ENCODE results near the gene ZNF582. TPM values are rescaled to one million over a fixed set of nuclear protein-coding genes. Genes with fewer than 3 reads are reported as not detected.
"Not testable (repeated sequence)": the region's sequence is repeated elsewhere in the genome, so short reads cannot be mapped to it uniquely, and the experiment has no call there.

ZNF582 gene
- total and polyA plus RNA-seq, 4 donors: 2.5 to 4.4 (median 3.0) TPM

- Histone ChIP-seq H3K9ac (ENCODE audit: insufficient read depth in 1 of 2, low read length in 2 of 2) (no peak overlapping the region), H3K36me3 (ENCODE audit: control insufficient read depth in 4 of 4, insufficient read depth in 4 of 4, low read length in 4 of 4) (no peaks in the 10 kb centered on the region), H3K9me3 (ENCODE audit: control insufficient read depth in 4 of 4, insufficient read depth in 3 of 4, low read length in 3 of 4) (peaks cover 0 to 5% (median 0%) of the 10 kb centered on the region in 4 donors), H3K27ac (ENCODE audit: low read depth in 1 of 2, low read length in 1 of 2) (no peak overlapping the region), H3K4me3 (no peak overlapping the region), H3K4me1 (ENCODE audit: control insufficient read depth in 5 of 5, insufficient read depth in 5 of 5, low read length in 5 of 5) (no peaks in the 10 kb centered on the region), H3K27me3 (ENCODE audit: control insufficient read depth in 3 of 3, insufficient read depth in 3 of 3, low read length in 2 of 3) (no peaks in the 10 kb centered on the region)
- ATAC-seq (ENCODE audit: insufficient read depth, low FRiP score) (no peak), DNase-seq (no peak)
- TF ChIP-seq, protein P1, sequence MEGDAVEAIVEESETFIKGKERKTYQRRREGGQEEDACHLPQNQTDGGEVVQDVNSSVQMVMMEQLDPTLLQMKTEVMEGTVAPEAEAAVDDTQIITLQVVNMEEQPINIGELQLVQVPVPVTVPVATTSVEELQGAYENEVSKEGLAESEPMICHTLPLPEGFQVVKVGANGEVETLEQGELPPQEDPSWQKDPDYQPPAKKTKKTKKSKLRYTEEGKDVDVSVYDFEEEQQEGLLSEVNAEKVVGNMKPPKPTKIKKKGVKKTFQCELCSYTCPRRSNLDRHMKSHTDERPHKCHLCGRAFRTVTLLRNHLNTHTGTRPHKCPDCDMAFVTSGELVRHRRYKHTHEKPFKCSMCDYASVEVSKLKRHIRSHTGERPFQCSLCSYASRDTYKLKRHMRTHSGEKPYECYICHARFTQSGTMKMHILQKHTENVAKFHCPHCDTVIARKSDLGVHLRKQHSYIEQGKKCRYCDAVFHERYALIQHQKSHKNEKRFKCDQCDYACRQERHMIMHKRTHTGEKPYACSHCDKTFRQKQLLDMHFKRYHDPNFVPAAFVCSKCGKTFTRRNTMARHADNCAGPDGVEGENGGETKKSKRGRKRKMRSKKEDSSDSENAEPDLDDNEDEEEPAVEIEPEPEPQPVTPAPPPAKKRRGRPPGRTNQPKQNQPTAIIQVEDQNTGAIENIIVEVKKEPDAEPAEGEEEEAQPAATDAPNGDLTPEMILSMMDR (IDR thresholded peaks at IDR 0.05; ENCODE audit: control extremely low read depth, extremely low read depth): no peak
Measured at GRCh38 chr19:56341948-56342347, 51.4 kb downstream of the ZNF582 start.

- WGBS, 2 donors: 64 to 92% methylated on average over 7 to 8 of the region's 10 CpGs
- not testable (repeated sequence) for H3K9ac ChIP-seq (ENCODE audit: insufficient read depth in 1 of 2, low read length in 2 of 2); DNase-seq; H3K36me3 ChIP-seq (ENCODE audit: control insufficient read depth in 4 of 4, insufficient read depth in 4 of 4, low read length in 4 of 4); H3K27me3 ChIP-seq (ENCODE audit: control insufficient read depth in 3 of 3, insufficient read depth in 3 of 3, low read length in 2 of 3); H3K4me1 ChIP-seq (ENCODE audit: control insufficient read depth in 5 of 5, insufficient read depth in 5 of 5, low read length in 5 of 5); ATAC-seq (ENCODE audit: insufficient read depth, low FRiP score); H3K4me3 ChIP-seq; H3K27ac ChIP-seq (ENCODE audit: low read depth in 1 of 2, low read length in 1 of 2); H3K9me3 ChIP-seq (ENCODE audit: control insufficient read depth in 4 of 4, insufficient read depth in 3 of 4, low read length in 3 of 4)
Measured at GRCh38 chr19:56339031-56339430, 54.3 kb downstream of the ZNF582 start.

DNA sequence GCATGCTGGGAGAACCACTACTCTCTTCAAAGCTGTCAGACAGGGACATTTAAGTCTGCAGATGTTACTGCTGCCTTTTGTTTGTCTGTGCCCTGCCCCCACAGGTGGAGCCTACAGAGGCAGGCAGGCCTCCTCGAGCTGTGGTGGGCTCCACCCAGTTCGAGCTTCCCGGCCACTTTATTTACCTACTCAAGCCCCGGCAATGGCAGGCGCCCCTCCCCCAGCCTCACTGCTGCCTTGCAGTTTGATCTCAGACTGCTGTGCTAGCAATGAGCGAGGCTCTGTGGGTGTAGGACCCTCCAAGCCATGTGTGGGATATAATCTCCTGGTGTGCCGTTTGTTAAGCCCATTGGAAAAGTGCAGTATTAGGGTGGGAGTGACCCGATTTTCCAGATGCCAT lies 56.3 kb downstream of the ZNF582 start:
- WGBS, 2 donors: 83 to 94% methylated on average over 8 of the region's 8 CpGs
- not testable (repeated sequence) for H3K9me3 ChIP-seq (ENCODE audit: control insufficient read depth in 4 of 4, insufficient read depth in 3 of 4, low read length in 3 of 4); DNase-seq; H3K4me1 ChIP-seq (ENCODE audit: control insufficient read depth in 5 of 5, insufficient read depth in 5 of 5, low read length in 5 of 5); H3K4me3 ChIP-seq; ATAC-seq (ENCODE audit: insufficient read depth, low FRiP score); H3K27ac ChIP-seq (ENCODE audit: low read depth in 1 of 2, low read length in 1 of 2); H3K27me3 ChIP-seq (ENCODE audit: control insufficient read depth in 3 of 3, insufficient read depth in 3 of 3, low read length in 2 of 3); H3K36me3 ChIP-seq (ENCODE audit: control insufficient read depth in 4 of 4, insufficient read depth in 4 of 4, low read length in 4 of 4); H3K9ac ChIP-seq (ENCODE audit: insufficient read depth in 1 of 2, low read length in 2 of 2)

GRCh38 chr19:56335371-56335770 lies 58.0 kb downstream of the ZNF582 start:
- H3K27ac ChIP-seq (ENCODE audit: low read depth in 1 of 2, low read length in 1 of 2); H3K36me3 ChIP-seq (ENCODE audit: control insufficient read depth in 4 of 4, insufficient read depth in 4 of 4, low read length in 4 of 4); H3K9ac ChIP-seq (ENCODE audit: insufficient read depth in 1 of 2, low read length in 2 of 2); H3K4me3 ChIP-seq; H3K27me3 ChIP-seq (ENCODE audit: control insufficient read depth in 3 of 3, insufficient read depth in 3 of 3, low read length in 2 of 3); DNase-seq; ATAC-seq (ENCODE audit: insufficient read depth, low FRiP score); H3K4me1 ChIP-seq (ENCODE audit: control insufficient read depth in 5 of 5, insufficient read depth in 5 of 5, low read length in 5 of 5); H3K9me3 ChIP-seq (ENCODE audit: control insufficient read depth in 4 of 4, insufficient read depth in 3 of 4, low read length in 3 of 4): not testable (repeated sequence)

DNA sequence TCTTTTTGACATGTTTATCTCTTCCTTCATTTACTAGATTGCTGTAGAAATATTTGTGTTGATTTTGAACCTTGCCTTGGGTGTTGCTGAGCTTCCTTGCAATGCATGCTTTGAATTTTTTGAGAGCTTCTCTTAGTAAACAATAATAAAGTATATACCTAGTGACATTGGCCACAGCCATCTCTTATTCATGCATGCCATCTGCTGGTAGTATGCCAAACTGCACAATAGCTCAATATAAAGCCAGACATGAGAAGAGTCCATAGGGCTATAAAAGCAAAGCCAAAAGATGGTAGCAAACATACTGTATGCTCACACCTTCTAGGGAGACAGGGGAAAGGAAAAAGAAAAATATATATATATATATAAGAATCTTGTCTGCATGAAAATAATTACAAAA lies 59.8 kb downstream of the ZNF582 start:
- H3K36me3 ChIP-seq (ENCODE audit: control insufficient read depth in 4 of 4, insufficient read depth in 4 of 4, low read length in 4 of 4): no peaks in the 10 kb centered on the region
- peak; percentile 23 to 48 (median 39) for DNase-seq
- H3K27ac ChIP-seq (ENCODE audit: low read depth in 1 of 2, low read length in 1 of 2): no peak overlapping the region
- TF ChIP-seq, protein P1 (IDR thresholded peaks at IDR 0.05; ENCODE audit: control extremely low read depth, extremely low read depth): peak; percentile 79
- H3K9me3 ChIP-seq (ENCODE audit: control insufficient read depth in 4 of 4, insufficient read depth in 3 of 4, low read length in 3 of 4): peaks cover 0 to 6% (median 2%) of the 10 kb centered on the region in 4 donors
- no peaks in the 10 kb centered on the region for H3K27me3 ChIP-seq (ENCODE audit: control insufficient read depth in 3 of 3, insufficient read depth in 3 of 3, low read length in 2 of 3)
- no peak overlapping the region for H3K4me3 ChIP-seq
- no peak overlapping the region for H3K9ac ChIP-seq (ENCODE audit: insufficient read depth in 1 of 2, low read length in 2 of 2)
- no peak for ATAC-seq (ENCODE audit: insufficient read depth, low FRiP score)
- H3K4me1 ChIP-seq (ENCODE audit: control insufficient read depth in 5 of 5, insufficient read depth in 5 of 5, low read length in 5 of 5): no peaks in the 10 kb centered on the region

Other genes starting within 250 kb of the ZNF582 start
- not detected for gene GALP, start 217.5 kb downstream of the ZNF582 start, total RNA-seq
- not detected for gene GALP, start 217.5 kb downstream of the ZNF582 start, polyA plus RNA-seq
- not detected for gene ZSCAN5B, start 195.8 kb downstream of the ZNF582 start, total RNA-seq
- gene ZSCAN5B, start 195.8 kb downstream of the ZNF582 start, polyA plus RNA-seq: under 1 TPM; 0.05 to 0.08 TPM
- gene ZSCAN5C, start 191.3 kb downstream of the ZNF582 start, total RNA-seq: not detected
- not detected for gene ZSCAN5C, start 191.3 kb downstream of the ZNF582 start, polyA plus RNA-seq
- gene EDDM13, start 120.8 kb downstream of the ZNF582 start, total RNA-seq: 1 to 10 TPM in 1 of 2 donors, not detected in 1; 1.1 TPM
- 1 to 10 TPM; 1.3 to 3.0 TPM for gene EDDM13, start 120.8 kb downstream of the ZNF582 start, polyA plus RNA-seq
- 10 to 100 TPM; 11.8 to 17.4 TPM for gene ZSCAN5A, start 78.7 kb downstream of the ZNF582 start, total RNA-seq
- 1 to 10 TPM; 5.5 to 8.5 TPM for gene ZSCAN5A, start 78.7 kb downstream of the ZNF582 start, polyA plus RNA-seq
- 1 to 10 TPM; 4.7 to 9.1 TPM for gene ZNF583, start 10.8 kb upstream of the ZNF582 start, total RNA-seq
- gene ZNF583, start 10.8 kb upstream of the ZNF582 start, polyA plus RNA-seq: 1 to 10 TPM; 1.3 to 2.2 TPM
- gene ZNF667, start 83.8 kb upstream of the ZNF582 start, total RNA-seq: 10 to 100 TPM in 1 of 2 donors, 1 to 10 TPM in 1; 3.1 to 12.9 TPM
- gene ZNF667, start 83.8 kb upstream of the ZNF582 start, polyA plus RNA-seq: 1 to 10 TPM in 1 of 2 donors, under 1 TPM in 1; 0.69 to 1.2 TPM
- gene ZNF471, start 114.3 kb upstream of the ZNF582 start, total RNA-seq: 10 to 100 TPM in 1 of 2 donors, 1 to 10 TPM in 1; 2.4 to 14.4 TPM
- 1 to 10 TPM; 1.3 to 2.0 TPM for gene ZNF471, start 114.3 kb upstream of the ZNF582 start, polyA plus RNA-seq
- 10 to 100 TPM in 1 of 2 donors, 1 to 10 TPM in 1; 7.0 to 12.9 TPM for gene ZFP28, start 145.4 kb upstream of the ZNF582 start, total RNA-seq
- gene ZFP28, start 145.4 kb upstream of the ZNF582 start, polyA plus RNA-seq: 1 to 10 TPM; 2.7 to 3.6 TPM
- gene ZNF470, start 173.9 kb upstream of the ZNF582 start, total RNA-seq: 1 to 10 TPM; 4.3 to 4.5 TPM
- 1 to 10 TPM; 1.2 to 2.6 TPM for gene ZNF470, start 173.9 kb upstream of the ZNF582 start, polyA plus RNA-seq
- gene ZNF71, start 201.8 kb upstream of the ZNF582 start, total RNA-seq: 1 to 10 TPM; 6.7 to 8.3 TPM
- 1 to 10 TPM; 2.5 to 4.9 TPM for gene ZNF71, start 201.8 kb upstream of the ZNF582 start, polyA plus RNA-seq
- gene SMIM17, start 249.6 kb upstream of the ZNF582 start, total RNA-seq: under 1 TPM; 0.40 to 0.94 TPM
- under 1 TPM; 0.10 to 0.15 TPM for gene SMIM17, start 249.6 kb upstream of the ZNF582 start, polyA plus RNA-seq

All from lung (tissue), 12 donors.